Left lung (tissue), 10 donors: Measurements from ENCODE around the gene ZFPM1. TPM values are rescaled to one million over a fixed set of nuclear protein-coding genes. Genes with fewer than 3 reads are reported as not detected.

Experiments used
- ATAC-seq: fragments of 200-7000 bp; cut with Tn5 transposase; one replicate; pipeline ENCODE4 v1.9.1; 2020; ENCODE audit warnings: moderate library complexity
- DNase-seq, 4 donors: peaks; one replicate each; pipeline ENCODE4 v3.0.0-alpha.2; 2013 to 2020
- H3K27ac ChIP-seq, 2 donors: fragments of 200-600 bp; sonication (generic) in 1 of 2; one replicate each; pipeline versions ENCODE4 v1.5.0 to v1.8.0; 2020 to 2021
- H3K27me3 ChIP-seq, 2 donors: fragments of 200-600 bp; sonication (generic) in 1 of 2; one replicate each; pipeline versions ENCODE4 v1.5.0 to v1.8.0; 2020 to 2021
- H3K36me3 ChIP-seq, 2 donors: fragments of 200-600 bp; sonication (generic) in 1 of 2; one replicate each; pipeline versions ENCODE4 v1.5.0 to v1.8.0; 2020 to 2021
- H3K4me1 ChIP-seq, 2 donors: fragments of 200-600 bp; one replicate each; pipeline ENCODE4 v1.8.0; 2021
- H3K4me3 ChIP-seq, 2 donors: fragments of 200-600 bp; sonication (generic) in 1 of 2; one replicate each; pipeline versions ENCODE4 v1.5.0 to v1.8.0; 2020 to 2021; ENCODE audit warnings: mild to moderate bottlenecking in 1 of 2
- H3K9me3 ChIP-seq, 2 donors: fragments of 200-600 bp; sonication (generic) in 1 of 2; one replicate each; pipeline versions ENCODE4 v1.5.0 to v1.8.0; 2020 to 2021
- intact Hi-C, 2 donors: fragments of 100-400 bp; cut with DNase I; formaldehyde crosslinking; loops; one replicate each; pipeline versions ENCODE4 v1.11.2 to v1.14.2; 2022
- polyA plus RNA-seq, 6 donors: library from polyadenylated mRNA; unstranded; fragments of 120-200 nt; gene quantifications; one replicate each; pipeline ENCODE4 v1.2.1, GENCODE V29; 2013; ENCODE audit not compliant: insufficient read length in 6 of 6
- total RNA-seq, 2 donors: library from RNA; stranded (reverse); fragmentation: NEBNext Ultra II Directional; extraction: Animal tissue kit (Norgen Biotek cat#: 25700); gene quantifications; one replicate each; pipeline ENCODE4 v1.2.1, GENCODE V29; 2021
- TF ChIP-seq, protein P1 (sequence below), 2 donors: fragments of 200-600 bp; sonication (generic) in 1 of 2; IDR thresholded peaks; one replicate each; pipeline versions ENCODE4 v1.5.0 to v1.8.0; 2021; ENCODE audit warnings: antibody characterized with exemption in 2 of 2
- donor health status: DM: no; HTN: yes; CAD: no.
- donor health status: DM: no; HTN: no; CAD: no.

The ZFPM1 gene
- total and polyA plus RNA-seq, 8 donors = 1.8 to 7.0 (median 3.6) TPM

DNA sequence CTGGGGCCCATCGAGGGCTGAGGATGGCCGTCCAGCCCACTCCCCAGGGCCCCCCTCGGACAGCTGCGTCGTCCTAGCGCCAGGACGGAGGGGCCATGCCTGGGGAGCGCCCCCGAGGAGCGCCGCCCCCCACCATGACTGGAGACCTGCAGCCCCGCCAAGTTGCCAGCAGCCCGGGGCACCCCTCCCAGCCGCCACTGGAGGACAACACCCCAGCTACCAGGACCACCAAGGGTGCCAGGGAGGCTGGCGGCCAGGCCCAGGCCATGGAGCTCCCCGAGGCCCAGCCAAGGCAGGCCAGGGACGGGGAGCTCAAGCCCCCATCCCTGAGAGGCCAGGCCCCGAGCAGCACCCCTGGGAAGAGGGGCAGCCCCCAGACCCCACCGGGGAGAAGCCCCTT is 25.7 kb upstream of the ZFPM1 start:
- H3K4me3 ChIP-seq = no peak overlapping the region
- peaks cover 9 to 23% of the 10 kb centered on the region in 2 donors for H3K4me1 ChIP-seq
- TF ChIP-seq, protein P1, sequence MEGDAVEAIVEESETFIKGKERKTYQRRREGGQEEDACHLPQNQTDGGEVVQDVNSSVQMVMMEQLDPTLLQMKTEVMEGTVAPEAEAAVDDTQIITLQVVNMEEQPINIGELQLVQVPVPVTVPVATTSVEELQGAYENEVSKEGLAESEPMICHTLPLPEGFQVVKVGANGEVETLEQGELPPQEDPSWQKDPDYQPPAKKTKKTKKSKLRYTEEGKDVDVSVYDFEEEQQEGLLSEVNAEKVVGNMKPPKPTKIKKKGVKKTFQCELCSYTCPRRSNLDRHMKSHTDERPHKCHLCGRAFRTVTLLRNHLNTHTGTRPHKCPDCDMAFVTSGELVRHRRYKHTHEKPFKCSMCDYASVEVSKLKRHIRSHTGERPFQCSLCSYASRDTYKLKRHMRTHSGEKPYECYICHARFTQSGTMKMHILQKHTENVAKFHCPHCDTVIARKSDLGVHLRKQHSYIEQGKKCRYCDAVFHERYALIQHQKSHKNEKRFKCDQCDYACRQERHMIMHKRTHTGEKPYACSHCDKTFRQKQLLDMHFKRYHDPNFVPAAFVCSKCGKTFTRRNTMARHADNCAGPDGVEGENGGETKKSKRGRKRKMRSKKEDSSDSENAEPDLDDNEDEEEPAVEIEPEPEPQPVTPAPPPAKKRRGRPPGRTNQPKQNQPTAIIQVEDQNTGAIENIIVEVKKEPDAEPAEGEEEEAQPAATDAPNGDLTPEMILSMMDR (IDR thresholded peaks at IDR 0.05) = no peak
- no peak overlapping the region for H3K27ac ChIP-seq
- DNase-seq (no peak), ATAC-seq (no peak)
- intact Hi-C loops = no loop called here
- H3K27me3 ChIP-seq = peaks cover 7 to 54% of the 10 kb centered on the region in 2 donors
- no peaks in the 10 kb centered on the region for H3K36me3 ChIP-seq
- no peaks in the 10 kb centered on the region for H3K9me3 ChIP-seq

DNA sequence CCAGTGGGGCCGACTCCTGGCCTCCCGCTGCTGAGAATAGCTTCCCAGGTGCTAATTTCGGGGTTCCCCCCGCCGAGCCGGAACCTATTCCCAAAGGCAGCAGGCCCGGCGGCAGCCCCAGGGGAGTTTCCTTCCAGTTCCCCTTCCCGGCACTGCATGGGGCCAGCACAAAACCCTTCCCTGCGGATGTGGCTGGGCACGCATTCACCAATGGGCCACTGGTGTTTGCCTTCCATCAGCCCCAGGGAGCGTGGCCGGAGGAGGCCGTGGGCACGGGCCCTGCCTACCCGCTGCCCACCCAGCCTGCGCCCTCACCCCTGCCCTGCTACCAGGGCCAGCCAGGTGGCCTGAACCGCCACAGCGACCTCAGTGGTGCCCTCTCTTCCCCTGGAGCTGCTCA is 24.9 kb upstream of the ZFPM1 start:
- DNase-seq = no peak
- no peaks in the 10 kb centered on the region for H3K9me3 ChIP-seq
- intact Hi-C loops = no loop called here
- H3K4me3 ChIP-seq = no peak overlapping the region
- no peak for ATAC-seq
- no peak overlapping the region for H3K27ac ChIP-seq
- H3K27me3 ChIP-seq = peaks cover 7 to 62% of the 10 kb centered on the region in 2 donors
- H3K36me3 ChIP-seq = no peaks in the 10 kb centered on the region
- peaks cover 9 to 23% of the 10 kb centered on the region in 2 donors for H3K4me1 ChIP-seq
- TF ChIP-seq, protein P1 (IDR thresholded peaks at IDR 0.05) = no peak

DNA sequence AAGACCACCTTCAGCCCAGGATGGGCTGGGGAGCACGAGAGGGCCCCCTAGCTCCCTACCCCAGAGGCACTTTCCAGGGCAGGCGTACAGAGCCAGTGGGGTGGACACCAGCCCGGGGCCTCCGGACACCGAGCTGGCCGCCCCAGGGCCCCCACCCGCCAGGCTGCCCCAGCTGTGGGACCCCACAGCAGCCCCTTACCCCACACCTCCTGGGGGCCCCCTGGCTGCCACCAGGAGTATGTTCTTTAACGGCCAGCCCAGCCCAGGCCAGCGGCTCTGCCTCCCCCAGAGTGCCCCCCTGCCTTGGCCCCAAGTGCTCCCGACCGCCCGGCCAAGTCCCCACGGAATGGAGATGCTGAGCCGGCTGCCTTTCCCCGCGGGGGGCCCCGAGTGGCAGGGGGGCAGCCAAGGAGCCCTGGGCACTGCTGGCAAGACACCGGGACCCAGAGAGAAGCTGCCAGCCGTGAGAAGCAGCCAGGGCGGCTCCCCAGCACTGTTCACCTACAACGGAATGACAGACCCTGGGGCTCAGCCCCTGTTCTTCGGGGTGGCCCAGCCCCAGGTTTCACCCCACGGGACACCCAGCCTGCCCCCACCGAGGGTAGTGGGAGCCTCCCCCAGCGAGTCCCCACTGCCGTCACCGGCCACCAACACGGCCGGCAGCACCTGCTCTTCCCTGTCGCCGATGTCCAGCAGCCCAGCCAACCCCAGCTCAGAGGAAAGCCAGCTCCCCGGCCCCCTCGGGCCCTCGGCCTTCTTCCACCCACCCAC is 24.3 kb upstream of the ZFPM1 start:
- Histone ChIP-seq H3K36me3 (no peaks in the 10 kb centered on the region), H3K27ac (no peak overlapping the region), H3K4me3 (no peak overlapping the region), H3K4me1 (peaks cover 9 to 23% of the 10 kb centered on the region in 2 donors), H3K9me3 (no peaks in the 10 kb centered on the region), H3K27me3 (peaks cover 7 to 68% of the 10 kb centered on the region in 2 donors)
- DNase-seq (no peak), ATAC-seq (no peak)
- TF ChIP-seq, protein P1 (IDR thresholded peaks at IDR 0.05) = no peak
- intact Hi-C loops = no loop called here

DNA sequence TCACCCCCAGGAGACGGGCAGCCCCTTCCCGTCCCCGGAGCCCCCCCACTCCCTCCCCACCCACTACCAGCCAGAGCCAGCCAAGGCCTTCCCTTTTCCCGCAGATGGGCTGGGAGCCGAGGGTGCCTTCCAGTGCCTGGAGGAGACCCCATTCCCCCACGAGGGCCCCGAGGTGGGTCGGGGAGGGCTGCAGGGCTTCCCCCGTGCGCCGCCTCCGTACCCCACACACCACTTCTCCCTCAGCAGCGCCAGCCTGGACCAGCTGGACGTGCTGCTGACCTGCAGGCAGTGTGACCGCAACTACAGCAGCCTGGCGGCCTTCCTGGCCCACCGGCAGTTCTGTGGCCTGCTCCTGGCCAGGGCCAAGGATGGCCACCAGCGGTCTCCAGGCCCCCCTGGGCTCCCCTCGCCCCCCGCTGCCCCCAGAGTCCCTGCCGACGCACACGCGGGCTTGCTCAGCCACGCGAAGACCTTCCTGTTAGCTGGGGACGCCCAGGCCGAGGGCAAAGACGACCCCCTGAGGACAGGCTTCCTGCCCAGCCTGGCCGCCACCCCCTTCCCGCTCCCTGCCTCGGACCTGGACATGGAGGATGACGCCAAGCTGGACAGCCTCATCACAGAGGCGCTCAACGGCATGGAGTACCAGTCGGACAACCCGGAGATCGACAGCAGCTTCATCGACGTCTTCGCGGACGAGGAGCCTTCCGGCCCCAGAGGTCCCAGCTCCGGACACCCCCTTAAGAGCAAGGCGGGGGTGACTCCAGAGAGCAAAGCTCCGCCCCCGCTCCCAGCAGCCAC is 23.5 kb upstream of the ZFPM1 start:
- H3K27ac ChIP-seq = no peak overlapping the region
- peaks cover 9 to 23% of the 10 kb centered on the region in 2 donors for H3K4me1 ChIP-seq
- DNase-seq (no peak), ATAC-seq (no peak)
- intact Hi-C loops = no loop called here
- H3K36me3 ChIP-seq = no peaks in the 10 kb centered on the region
- H3K9me3 ChIP-seq = no peaks in the 10 kb centered on the region
- H3K27me3 ChIP-seq = peaks cover 7 to 73% of the 10 kb centered on the region in 2 donors
- TF ChIP-seq, protein P1 (IDR thresholded peaks at IDR 0.05) = no peak
- H3K4me3 ChIP-seq = peak overlapping the region; percentile 36 to 45

DNA sequence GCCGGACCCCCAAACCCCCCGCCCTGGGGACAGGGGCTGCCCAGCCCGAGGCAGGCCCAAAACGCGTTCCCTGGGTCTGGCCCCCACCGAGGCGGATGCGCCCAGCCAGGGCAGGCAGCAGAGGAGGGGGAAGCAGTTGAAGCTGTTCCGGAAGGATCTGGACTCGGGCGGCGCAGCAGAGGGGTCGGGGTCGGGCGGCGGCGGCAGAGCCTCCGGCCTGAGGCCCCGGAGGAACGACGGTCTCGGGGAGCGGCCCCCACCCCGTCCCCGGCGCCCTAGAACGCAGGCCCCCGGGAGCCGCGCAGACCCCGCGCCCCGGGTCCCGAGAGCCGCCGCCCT is 22.9 kb upstream of the ZFPM1 start:
- Histone ChIP-seq H3K4me1 (peaks cover 9 to 23% of the 10 kb centered on the region in 2 donors), H3K27me3 (peaks cover 7 to 71% of the 10 kb centered on the region in 2 donors), H3K4me3 (peak overlapping the region; percentile 36 to 45), H3K9me3 (no peaks in the 10 kb centered on the region), H3K36me3 (no peaks in the 10 kb centered on the region), H3K27ac (peak overlapping the region; percentile 26 to 33)
- DNase-seq = peak in 1 of 4 donors; percentile 35
- intact Hi-C loops = no loop called here
- TF ChIP-seq, protein P1 (IDR thresholded peaks at IDR 0.05) = no peak
- no peak for ATAC-seq
